HEK293T (cell line): Measurements from ENCODE around the gene GNB5.
"Not testable (repeated sequence)": the region's sequence is repeated elsewhere in the genome, so short reads cannot be mapped to it uniquely, and the experiment has no call there.

Experiments used
- CTCF ChIA-PET: fragments of 350-600 bp; formaldehyde crosslinking; extraction: SDS; loops from one replicate; lab custom pipeline; 2021; ENCODE audit warnings: antibody characterized with exemption, inconsistent platforms; lab: Yijun Ruan, JAX
- POLR2A ChIA-PET: fragments of 350-600 bp; formaldehyde crosslinking; extraction: SDS; loops from one replicate; lab custom pipeline; 2020; ENCODE audit warnings: antibody characterized with exemption, inconsistent platforms; lab: Yijun Ruan, JAX
- DNase-seq: peaks from one replicate; pipeline ENCODE4 v3.0.0; 2012; ENCODE audit warnings: mixed read lengths; ENCODE audit errors: extremely low spot score
- ARNT ChIP-seq: fragments of 450-650 bp; IDR thresholded peaks from 2 replicates; pipeline ENCODE4 v1.6.1; 2017; ENCODE audit warnings: mild to moderate bottlenecking
- BHLHE40 ChIP-seq: fragments of 450-650 bp; IDR thresholded peaks from 2 replicates; pipeline ENCODE4 v1.6.1; 2016; ENCODE audit warnings: mild to moderate bottlenecking, moderate library complexity, borderline replicate concordance
- CTBP1 ChIP-seq: fragments of 450-650 bp; IDR thresholded peaks from 2 replicates; pipeline ENCODE4 v1.6.1; 2016; ENCODE audit warnings: borderline replicate concordance
- ELF4 ChIP-seq: fragments of 450-650 bp; IDR thresholded peaks from 2 replicates; pipeline ENCODE4 v1.6.1; 2017; ENCODE audit warnings: antibody characterized with exemption
- FOXA1 ChIP-seq: fragments of 450-650 bp; IDR thresholded peaks from 2 replicates; pipeline ENCODE4 v1.6.1; 2016; ENCODE audit warnings: mild to moderate bottlenecking
- FOXK2 ChIP-seq: fragments of 450-650 bp; IDR thresholded peaks from 2 replicates; pipeline ENCODE4 v1.6.1; 2016; ENCODE audit warnings: mild to moderate bottlenecking
- FOXM1 ChIP-seq: fragments of 450-650 bp; IDR thresholded peaks from 2 replicates; pipeline ENCODE4 v1.6.1; 2017; ENCODE audit warnings: mild to moderate bottlenecking, borderline replicate concordance
- HDGF ChIP-seq: fragments of 450-650 bp; IDR thresholded peaks from 2 replicates; pipeline ENCODE4 v1.6.1; 2017; ENCODE audit warnings: antibody characterized with exemption, borderline replicate concordance
- L3MBTL2 ChIP-seq: fragments of 450-650 bp; conservative IDR thresholded peaks from 2 replicates; pipeline ENCODE4 v1.6.1; 2016; ENCODE audit warnings: mild to moderate bottlenecking
- LEF1 ChIP-seq: fragments of 450-650 bp; IDR thresholded peaks from 2 replicates; pipeline ENCODE4 v1.6.1; 2017; ENCODE audit warnings: mild to moderate bottlenecking, borderline replicate concordance
- NFRKB ChIP-seq: fragments of 450-650 bp; IDR thresholded peaks from 2 replicates; pipeline ENCODE4 v1.6.1; 2016; ENCODE audit warnings: mild to moderate bottlenecking, moderate library complexity
- PKNOX1 ChIP-seq: fragments of 450-650 bp; IDR thresholded peaks from 2 replicates; pipeline ENCODE4 v1.6.1; 2016
- SP1 ChIP-seq: fragments of 450-650 bp; IDR thresholded peaks from 2 replicates; pipeline ENCODE4 v1.6.1; 2017
- SUZ12 ChIP-seq: fragments of 450-650 bp; IDR thresholded peaks from 2 replicates; pipeline ENCODE4 v1.6.1; 2016; ENCODE audit warnings: mild to moderate bottlenecking
- TARDBP ChIP-seq: fragments of 450-650 bp; IDR thresholded peaks from 2 replicates; pipeline ENCODE4 v1.6.1; 2016
- ZNF384 ChIP-seq: fragments of 450-650 bp; IDR thresholded peaks from 2 replicates; pipeline ENCODE4 v1.6.1; 2016

Gene GNB5

GRCh38 chr15:52098323-52098722, 92.9 kb downstream of the GNB5 start:
- TF ChIP-seq ELF4 (no peak), L3MBTL2 (no peak), FOXK2 (no peak), CTBP1 (no peak), ZNF384 (no peak), SP1 (no peak), FOXM1 (no peak), ARNT (no peak), TARDBP (no peak), NFRKB (no peak), LEF1 (no peak), BHLHE40 (no peak), FOXA1 (no peak), PKNOX1 (no peak), SUZ12 (no peak), HDGF (no peak)
- DNase-seq: no peak
- POLR2A ChIA-PET: no interaction called here
- CTCF ChIA-PET: no interaction called here

GRCh38 chr15:52097180-52097579, 94.0 kb downstream of the GNB5 start:
- CTCF ChIA-PET: interaction anchor here (0.7 kb wide), 1 partner anchor 212 kb away, joined by 8 read pairs; no protein-coding TSS in a partner anchor
- DNase-seq: no peak
- TF ChIP-seq ZNF384 (no peak), SUZ12 (no peak), LEF1 (no peak), HDGF (no peak), NFRKB (no peak), ELF4 (no peak), FOXK2 (no peak), BHLHE40 (no peak), FOXM1 (no peak), ARNT (no peak)
- POLR2A ChIA-PET: interaction anchor here (1.0 kb wide), 1 partner anchor 126 kb away, joined by 3 read pairs; the partner anchor contains the start of gene LEO1

GRCh38 chr15:52096536-52096935, 94.7 kb downstream of the GNB5 start:
- POLR2A ChIA-PET, DNase-seq, CTCF ChIA-PET: not testable (repeated sequence)

GRCh38 chr15:52095597-52096262, 95.5 kb downstream of the GNB5 start:
- POLR2A ChIA-PET: no interaction called here
- DNase-seq: no peak
- no peak for TF ChIP-seq HDGF
- CTCF ChIA-PET: no interaction called here

- POLR2A ChIA-PET: no interaction called here
- CTCF ChIA-PET: no interaction called here
- DNase-seq: no peak
- TF ChIP-seq L3MBTL2 (no peak), FOXA1 (no peak), ELF4 (no peak), HDGF (no peak), ARNT (no peak), LEF1 (no peak), SUZ12 (no peak), CTBP1 (no peak), TARDBP (no peak), PKNOX1 (no peak), FOXM1 (no peak), NFRKB (no peak), SP1 (no peak), BHLHE40 (no peak), ZNF384 (no peak)
These were observed 96.2 kb downstream of the GNB5 start for GRCh38 chr15:52094811-52095584.

- CTCF ChIA-PET: no interaction called here
- DNase-seq: no peak
- TF ChIP-seq HDGF: no peak
- no peak for TF ChIP-seq LEF1
- no peak for TF ChIP-seq BHLHE40
- no peak for TF ChIP-seq L3MBTL2
- no peak for TF ChIP-seq FOXA1
- TF ChIP-seq FOXM1: no peak
- POLR2A ChIA-PET: no interaction called here
These were observed 97.4 kb downstream of the GNB5 start for GRCh38 chr15:52093539-52094510.
